Effector CD4-positive, alpha-beta T cell (primary cell): ENCODE results near the gene STX8.
"Not testable (repeated sequence)": the region's sequence is repeated elsewhere in the genome, so short reads cannot be mapped to it uniquely, and the experiment has no call there.

ENCODE experiments used
- DNase-seq: peaks from one replicate; pipeline ENCODE4 v3.0.0-alpha.2; 2020

STX8 gene

GRCh38 chr17:9290226-9290613, 285.4 kb downstream of the STX8 start:
- no peak for DNase-seq

- DNase-seq: no peak
Observed at GRCh38 chr17:9287306-9287705, 288.3 kb downstream of the STX8 start.

GRCh38 chr17:9286434-9286833, 289.2 kb downstream of the STX8 start:
- no peak for DNase-seq

- DNase-seq: no peak
Observed at GRCh38 chr17:9285602-9286427, 289.8 kb downstream of the STX8 start.

GRCh38 chr17:9284884-9285283, 290.7 kb downstream of the STX8 start:
- no peak for DNase-seq

GRCh38 chr17:9283909-9284308, 291.7 kb downstream of the STX8 start:
- no peak for DNase-seq

- DNase-seq: no peak
Observed at GRCh38 chr17:9279893-9280292, 295.7 kb downstream of the STX8 start.

GRCh38 chr17:9274973-9275372, 300.6 kb downstream of the STX8 start:
- DNase-seq: no peak

- no peak for DNase-seq
Observed at GRCh38 chr17:9273428-9274391, 301.9 kb downstream of the STX8 start.

- no peak for DNase-seq
Observed at GRCh38 chr17:9272501-9273200, 303.0 kb downstream of the STX8 start.

GRCh38 chr17:9271989-9272388, 303.6 kb downstream of the STX8 start:
- DNase-seq: no peak

GRCh38 chr17:9270921-9271320, 304.7 kb downstream of the STX8 start:
- no peak for DNase-seq

GRCh38 chr17:9269350-9270035, 306.1 kb downstream of the STX8 start:
- DNase-seq: no peak

GRCh38 chr17:9268546-9268945, 307.1 kb downstream of the STX8 start:
- DNase-seq: no peak

- DNase-seq: no peak
Observed at GRCh38 chr17:9266697-9267117, 308.9 kb downstream of the STX8 start.

GRCh38 chr17:9266031-9266680, 309.5 kb downstream of the STX8 start:
- DNase-seq: no peak

GRCh38 chr17:9261081-9262012, 314.3 kb downstream of the STX8 start:
- DNase-seq: no peak

- no peak for DNase-seq
Observed at GRCh38 chr17:9259419-9259818, 316.2 kb downstream of the STX8 start.

GRCh38 chr17:9258115-9259015, 317.3 kb downstream of the STX8 start:
- DNase-seq: no peak

- DNase-seq: not testable (repeated sequence)
Observed at GRCh38 chr17:9257630-9257965, 318.0 kb downstream of the STX8 start.
